ENCODE results near the gene NRL.

DNA sequence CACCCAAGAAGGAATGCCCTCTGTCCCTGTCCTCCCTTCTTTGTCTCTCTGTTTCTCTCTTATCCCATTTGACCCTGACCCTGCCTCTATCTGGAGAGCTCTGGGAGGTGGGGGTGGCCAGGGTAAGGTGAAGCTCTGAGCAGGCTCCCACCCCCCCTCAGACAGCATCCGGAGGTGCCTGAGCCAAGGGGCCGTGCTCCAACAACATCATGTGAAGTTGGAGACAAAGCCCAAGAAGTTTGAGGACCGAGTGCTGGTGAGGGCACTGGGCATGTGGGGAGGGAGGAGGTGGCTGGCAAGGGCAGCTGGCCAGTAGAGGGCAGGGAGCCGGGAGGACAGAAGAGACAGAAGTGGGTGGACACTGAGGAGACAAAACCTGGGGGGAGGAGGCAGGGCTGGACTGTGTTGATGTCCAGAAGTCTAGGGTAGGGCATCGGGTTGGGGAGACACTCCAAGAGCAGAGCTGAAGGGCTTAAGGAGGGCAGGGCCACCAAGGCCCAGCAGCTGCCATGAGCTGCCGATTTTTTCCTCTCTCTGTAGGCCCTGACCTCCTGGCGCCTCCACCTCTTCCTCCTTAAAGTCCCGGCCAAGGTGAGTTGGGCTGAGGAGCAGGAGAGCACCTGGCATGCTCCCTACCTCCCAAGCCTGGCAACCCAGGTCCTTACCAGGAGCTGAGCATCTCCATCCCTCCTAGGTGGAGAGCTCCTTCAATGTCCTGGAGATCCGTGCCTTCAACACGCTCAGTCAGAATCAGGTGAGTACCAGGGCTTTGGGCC is 61.0 kb downstream of the NRL start:
- TF ChIP-seq, protein P1, sequence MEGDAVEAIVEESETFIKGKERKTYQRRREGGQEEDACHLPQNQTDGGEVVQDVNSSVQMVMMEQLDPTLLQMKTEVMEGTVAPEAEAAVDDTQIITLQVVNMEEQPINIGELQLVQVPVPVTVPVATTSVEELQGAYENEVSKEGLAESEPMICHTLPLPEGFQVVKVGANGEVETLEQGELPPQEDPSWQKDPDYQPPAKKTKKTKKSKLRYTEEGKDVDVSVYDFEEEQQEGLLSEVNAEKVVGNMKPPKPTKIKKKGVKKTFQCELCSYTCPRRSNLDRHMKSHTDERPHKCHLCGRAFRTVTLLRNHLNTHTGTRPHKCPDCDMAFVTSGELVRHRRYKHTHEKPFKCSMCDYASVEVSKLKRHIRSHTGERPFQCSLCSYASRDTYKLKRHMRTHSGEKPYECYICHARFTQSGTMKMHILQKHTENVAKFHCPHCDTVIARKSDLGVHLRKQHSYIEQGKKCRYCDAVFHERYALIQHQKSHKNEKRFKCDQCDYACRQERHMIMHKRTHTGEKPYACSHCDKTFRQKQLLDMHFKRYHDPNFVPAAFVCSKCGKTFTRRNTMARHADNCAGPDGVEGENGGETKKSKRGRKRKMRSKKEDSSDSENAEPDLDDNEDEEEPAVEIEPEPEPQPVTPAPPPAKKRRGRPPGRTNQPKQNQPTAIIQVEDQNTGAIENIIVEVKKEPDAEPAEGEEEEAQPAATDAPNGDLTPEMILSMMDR (optimal IDR thresholded peaks at IDR 0.05 in 1 of 3, IDR thresholded peaks at IDR 0.05 in 1 of 3, conservative IDR thresholded peaks at IDR 0.05 in 1 of 3; ENCODE audit: extremely low read depth in 1 of 3, insufficient read depth in 2 of 3, low read length in 3 of 3), result no peak
- TF ChIP-seq EZH2 (IDR thresholded peaks at IDR 0.05; ENCODE audit: low read length), result no peak

All from keratinocyte (primary cell).